ENCODE data around the gene PEAK1.

PEAK1 gene

GRCh38 chr15:77398927-77399326 is 21.0 kb downstream of the PEAK1 start:
- no peak for DNase-seq

GRCh38 chr15:77396692-77397091 is 23.2 kb downstream of the PEAK1 start:
- DNase-seq, result no peak

- DNase-seq, result no peak
Measured at GRCh38 chr15:77395013-77395774, 24.7 kb downstream of the PEAK1 start.

GRCh38 chr15:77393471-77393840 is 26.4 kb downstream of the PEAK1 start:
- DNase-seq, result no peak

GRCh38 chr15:77392762-77393470 is 27.0 kb downstream of the PEAK1 start:
- DNase-seq, result no peak

- DNase-seq, result no peak
Measured at GRCh38 chr15:77391372-77391951, 28.4 kb downstream of the PEAK1 start.

- no peak for DNase-seq
Measured at GRCh38 chr15:77387365-77388105, 32.4 kb downstream of the PEAK1 start.

GRCh38 chr15:77386626-77387025 is 33.3 kb downstream of the PEAK1 start:
- no peak for DNase-seq

GRCh38 chr15:77384589-77385359 is 35.1 kb downstream of the PEAK1 start:
- no peak for DNase-seq

- no peak for DNase-seq
Measured at GRCh38 chr15:77384086-77384485, 35.8 kb downstream of the PEAK1 start.

GRCh38 chr15:77380033-77380432 is 39.9 kb downstream of the PEAK1 start:
- no peak for DNase-seq

GRCh38 chr15:77376770-77377169 is 43.1 kb downstream of the PEAK1 start:
- DNase-seq, result no peak

GRCh38 chr15:77375133-77375532 is 44.8 kb downstream of the PEAK1 start:
- DNase-seq, result no peak

GRCh38 chr15:77373441-77373840 is 46.5 kb downstream of the PEAK1 start:
- DNase-seq, result no peak

- DNase-seq, result no peak
Measured at GRCh38 chr15:77371850-77372563, 47.9 kb downstream of the PEAK1 start.

GRCh38 chr15:77370580-77370979 is 49.3 kb downstream of the PEAK1 start:
- no peak for DNase-seq

GRCh38 chr15:77369168-77369567 is 50.7 kb downstream of the PEAK1 start:
- DNase-seq, result no peak

GRCh38 chr15:77367631-77368030 is 52.3 kb downstream of the PEAK1 start:
- no peak for DNase-seq

GRCh38 chr15:77361456-77361855 is 58.4 kb downstream of the PEAK1 start:
- no peak for DNase-seq

- DNase-seq, result no peak
Measured at GRCh38 chr15:77358545-77359240, 61.2 kb downstream of the PEAK1 start.

- DNase-seq, result no peak
Measured at GRCh38 chr15:77356305-77356704, 63.6 kb downstream of the PEAK1 start.
